MG63 (cell line): Measurements from ENCODE around the gene IGFL1. TPM values are rescaled to one million over a fixed set of nuclear protein-coding genes. Genes with fewer than 3 reads are reported as not detected.
"Not testable (repeated sequence)": the region's sequence is repeated elsewhere in the genome, so short reads cannot be mapped to it uniquely, and the experiment has no call there.

ENCODE experiments used
- DNase-seq: peaks from one replicate; pipeline ENCODE4 v3.0.0-alpha.2; 2020
- H3K27me3 ChIP-seq: fragments of 250-450 bp; sonication (Bioruptor Pico); 2 replicates; pipeline ENCODE4 v1.5.1; 2020; ENCODE audit warnings: mild to moderate bottlenecking, moderate library complexity
- H3K36me3 ChIP-seq: fragments of 250-450 bp; sonication (Bioruptor Pico); 2 replicates; pipeline ENCODE4 v1.5.1; 2020; ENCODE audit warnings: mild to moderate bottlenecking, moderate library complexity
- H3K4me3 ChIP-seq: fragments of 250-450 bp; sonication (Bioruptor Pico); 2 replicates; pipeline ENCODE4 v1.5.1; 2020; ENCODE audit warnings: mild to moderate bottlenecking, moderate library complexity
- H3K9me3 ChIP-seq: fragments of 250-450 bp; sonication (Bioruptor Pico); 2 replicates; pipeline ENCODE4 v1.5.1; 2020; ENCODE audit warnings: mild to moderate bottlenecking, moderate library complexity
- total RNA-seq: library from RNA; depleted of rRNA; stranded (reverse); fragments of >200 nt; shearing (Covaris generic); gene quantifications from 2 replicates; pipeline ENCODE4 v1.2.3, GENCODE V29; 2014; ENCODE audit warnings: low replicate concordance

The IGFL1 gene
- total RNA-seq, 1 experiment from 2014 or later = not detected

- no peak overlapping the region for H3K4me3 ChIP-seq
- no peaks in the 10 kb centered on the region for H3K36me3 ChIP-seq
- no peak for DNase-seq
- 0 out of 2 replicates have a peak, but pooled peaks cover under 1% of the 10 kb centered on the region for H3K27me3 ChIP-seq
- no peaks in the 10 kb centered on the region for H3K9me3 ChIP-seq
Observed at GRCh38 chr19:46196410-46197124, 33.0 kb upstream of the IGFL1 start.

DNA sequence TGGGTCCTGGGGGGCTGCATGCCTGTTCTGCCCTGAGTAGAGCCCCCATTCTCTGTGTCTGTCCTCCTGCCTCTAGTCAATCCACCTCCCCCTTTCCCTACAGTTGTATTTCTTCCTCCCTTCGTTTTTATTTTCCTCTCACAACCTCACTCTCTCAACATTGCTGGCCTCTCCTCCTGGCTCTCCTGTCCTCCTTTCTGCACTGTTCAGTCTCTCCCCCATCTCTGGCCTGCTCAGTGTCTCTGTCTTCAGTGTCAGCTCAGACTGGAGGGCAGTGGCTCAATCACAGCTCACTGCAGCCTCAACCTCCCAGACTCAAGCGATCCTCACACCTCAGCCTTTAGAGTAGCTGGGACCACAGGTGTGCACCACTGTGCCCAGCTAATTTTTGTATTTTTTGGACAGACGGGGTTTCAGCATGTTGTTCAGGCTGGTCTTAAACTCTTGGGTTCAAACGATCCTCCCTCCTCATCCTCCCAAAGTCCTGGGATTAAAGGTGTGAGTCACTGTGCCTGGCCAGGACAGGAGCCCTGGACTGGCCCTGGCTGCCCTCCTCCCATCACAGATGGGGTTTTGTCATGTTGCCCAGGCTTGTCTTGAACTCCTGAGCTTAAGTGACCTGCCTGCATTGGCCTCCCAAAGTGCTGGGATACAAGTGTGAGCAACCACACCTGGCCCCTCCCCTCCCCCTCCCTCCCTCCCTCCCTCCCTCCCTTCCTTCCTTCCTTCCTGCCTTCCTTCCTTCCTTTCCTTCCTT, 32.0 kb upstream of the IGFL1 start:
- H3K9me3 ChIP-seq = no peaks in the 10 kb centered on the region
- no peaks in the 10 kb centered on the region for H3K27me3 ChIP-seq
- H3K36me3 ChIP-seq = no peaks in the 10 kb centered on the region
- DNase-seq = peak; percentile 70
- no peak overlapping the region for H3K4me3 ChIP-seq

GRCh38 chr19:46198756-46199155, 30.8 kb upstream of the IGFL1 start:
- H3K27me3 ChIP-seq = no peaks in the 10 kb centered on the region
- H3K4me3 ChIP-seq = no peak overlapping the region
- no peaks in the 10 kb centered on the region for H3K9me3 ChIP-seq
- no peak for DNase-seq
- no peaks in the 10 kb centered on the region for H3K36me3 ChIP-seq

GRCh38 chr19:46201454-46202310, 27.9 kb upstream of the IGFL1 start:
- no peak for DNase-seq
- Histone ChIP-seq H3K36me3 (no peaks in the 10 kb centered on the region), H3K4me3 (no peak overlapping the region), H3K27me3 (no peaks in the 10 kb centered on the region), H3K9me3 (no peaks in the 10 kb centered on the region)

DNA sequence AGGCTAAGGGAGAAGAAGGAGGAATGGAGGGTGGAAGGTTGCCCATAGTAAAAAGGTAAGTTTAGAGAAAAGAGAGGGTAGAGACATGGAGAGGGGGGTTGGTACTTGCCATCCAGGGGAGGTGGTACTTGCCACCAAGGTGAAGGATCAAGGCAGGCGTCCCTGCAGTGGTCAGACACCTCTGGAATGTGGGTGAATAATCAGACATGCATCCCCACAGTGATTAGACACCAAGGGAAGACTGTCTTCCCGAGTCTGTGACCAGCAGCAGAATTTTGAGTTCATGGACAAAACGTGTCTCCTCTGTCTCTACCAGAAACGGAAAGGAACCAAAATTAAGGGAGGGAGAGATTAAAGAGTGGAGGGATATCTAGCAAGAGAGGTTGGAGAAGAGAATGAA, 27.1 kb upstream of the IGFL1 start:
- H3K4me3 ChIP-seq = no peak overlapping the region
- H3K36me3 ChIP-seq = no peaks in the 10 kb centered on the region
- no peaks in the 10 kb centered on the region for H3K9me3 ChIP-seq
- DNase-seq = no peak
- H3K27me3 ChIP-seq = no peaks in the 10 kb centered on the region

DNA sequence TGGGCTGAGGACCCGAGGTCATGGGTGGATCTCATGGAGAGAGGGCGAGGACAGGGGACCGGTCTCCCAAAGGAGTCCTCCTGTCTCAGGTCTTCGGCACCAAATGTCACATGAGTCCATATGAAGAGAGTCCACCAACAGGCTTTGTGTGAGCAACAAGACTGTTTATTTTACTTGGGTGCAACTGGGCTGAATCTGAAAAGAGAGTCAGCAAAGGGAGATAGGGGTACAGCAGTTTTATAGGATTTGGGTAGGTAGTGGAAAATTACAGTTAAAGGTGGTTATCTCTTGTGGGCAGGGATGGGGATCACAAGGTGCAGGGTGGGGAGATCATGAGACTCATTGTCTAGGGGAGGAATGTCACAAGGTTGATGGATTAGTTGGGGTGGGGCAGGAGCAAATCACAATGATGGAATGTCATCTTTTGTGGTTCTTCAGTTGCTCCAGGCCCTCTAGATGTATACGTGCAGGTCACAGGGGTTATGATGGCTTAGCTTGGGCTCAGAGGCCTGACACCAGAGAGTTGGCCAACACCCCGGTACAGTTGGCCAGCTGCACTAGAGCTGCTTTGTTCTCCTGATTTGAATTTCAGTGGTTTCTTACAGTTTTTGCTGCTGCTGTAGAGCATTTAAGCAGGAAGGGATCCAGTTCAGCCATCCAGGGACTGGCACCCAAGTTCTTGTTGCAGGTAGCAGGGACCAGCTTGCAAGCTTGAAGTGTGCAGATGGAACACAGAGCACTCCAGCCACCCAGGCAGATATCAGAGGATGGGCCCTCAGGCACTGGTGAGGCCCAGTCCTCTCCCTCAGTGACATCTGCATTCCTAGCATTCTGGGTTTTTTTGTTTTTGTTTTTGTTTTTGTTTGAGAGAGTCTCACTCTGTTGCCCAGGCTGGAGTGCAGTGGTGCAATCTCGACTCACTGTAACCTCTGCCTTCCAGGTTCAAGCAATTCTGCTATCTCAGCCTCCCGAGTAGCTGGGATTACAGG, 26.4 kb upstream of the IGFL1 start:
- H3K4me3 ChIP-seq = no peak overlapping the region
- no peak for DNase-seq
- H3K36me3 ChIP-seq = no peaks in the 10 kb centered on the region
- no peaks in the 10 kb centered on the region for H3K27me3 ChIP-seq
- H3K9me3 ChIP-seq = no peaks in the 10 kb centered on the region

GRCh38 chr19:46204008-46204407, 25.5 kb upstream of the IGFL1 start:
- Histone ChIP-seq H3K4me3 (no peak overlapping the region), H3K36me3 (no peaks in the 10 kb centered on the region), H3K27me3 (no peaks in the 10 kb centered on the region)

GRCh38 chr19:46205183-46205984, 24.2 kb upstream of the IGFL1 start:
- no peak overlapping the region for H3K4me3 ChIP-seq
- no peaks in the 10 kb centered on the region for H3K36me3 ChIP-seq
- no peak for DNase-seq
- H3K27me3 ChIP-seq = no peaks in the 10 kb centered on the region
- no peaks in the 10 kb centered on the region for H3K9me3 ChIP-seq

More at GRCh38 chr19:46204008-46204407, 25.5 kb upstream of the IGFL1 start:
- no peak for DNase-seq
- H3K9me3 ChIP-seq = no peaks in the 10 kb centered on the region

DNA sequence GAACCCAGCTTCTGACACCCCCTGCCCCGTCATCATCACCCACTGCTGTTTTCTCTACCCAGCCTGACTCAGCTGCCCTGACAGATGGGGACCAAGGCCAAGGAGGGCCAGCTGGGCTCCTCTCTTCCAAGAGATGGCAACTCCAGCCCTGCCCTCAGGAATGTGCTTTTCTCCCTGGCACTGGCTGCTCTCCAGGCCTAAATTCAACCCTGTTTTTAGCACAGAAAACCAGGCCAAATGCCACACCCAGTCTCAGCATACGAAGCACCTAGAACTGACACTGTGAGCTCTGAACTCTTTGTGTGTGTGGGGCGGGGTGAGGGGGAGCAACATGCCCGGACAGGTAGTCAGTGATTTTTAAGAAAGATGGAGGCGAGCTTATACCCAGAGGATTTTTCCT, 23.4 kb upstream of the IGFL1 start:
- peak; percentile 88 for DNase-seq
- no peaks in the 10 kb centered on the region for H3K27me3 ChIP-seq

GRCh38 chr19:46206682-46207081, 22.9 kb upstream of the IGFL1 start:
- no peaks in the 10 kb centered on the region for H3K36me3 ChIP-seq
- H3K27me3 ChIP-seq = no peaks in the 10 kb centered on the region
- H3K4me3 ChIP-seq = no peak overlapping the region
- H3K9me3 ChIP-seq = no peaks in the 10 kb centered on the region
- no peak for DNase-seq

More for the DNA sequence above, 23.4 kb upstream of the IGFL1 start:
- Histone ChIP-seq H3K4me3 (no peak overlapping the region), H3K36me3 (no peaks in the 10 kb centered on the region), H3K9me3 (no peaks in the 10 kb centered on the region)

DNA sequence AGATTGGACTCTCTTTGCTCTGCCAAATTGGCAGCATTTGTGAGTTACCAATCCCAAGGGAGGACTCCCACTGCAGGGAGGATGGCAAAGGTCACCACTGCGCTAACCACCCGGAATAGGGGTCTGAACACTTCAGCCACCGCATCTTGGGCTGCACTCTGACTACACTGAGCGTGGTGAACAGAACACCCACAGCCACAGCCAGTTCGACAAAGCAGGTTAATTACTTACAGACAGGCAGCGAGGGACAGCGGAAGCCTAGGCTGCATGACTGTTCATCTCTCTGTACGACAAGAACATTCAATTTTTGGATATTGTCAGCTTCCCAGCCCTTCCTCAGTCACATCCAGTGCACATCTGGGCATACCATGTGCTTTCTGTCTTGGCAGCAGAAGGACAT, 21.7 kb upstream of the IGFL1 start:
- H3K9me3 ChIP-seq, H3K4me3 ChIP-seq, H3K36me3 ChIP-seq, H3K27me3 ChIP-seq, DNase-seq: not testable (repeated sequence)

GRCh38 chr19:46209051-46209450, 20.5 kb upstream of the IGFL1 start:
- H3K27me3 ChIP-seq = no peaks in the 10 kb centered on the region
- no peaks in the 10 kb centered on the region for H3K9me3 ChIP-seq
- no peak for DNase-seq
- H3K4me3 ChIP-seq = no peak overlapping the region
- no peaks in the 10 kb centered on the region for H3K36me3 ChIP-seq

DNA sequence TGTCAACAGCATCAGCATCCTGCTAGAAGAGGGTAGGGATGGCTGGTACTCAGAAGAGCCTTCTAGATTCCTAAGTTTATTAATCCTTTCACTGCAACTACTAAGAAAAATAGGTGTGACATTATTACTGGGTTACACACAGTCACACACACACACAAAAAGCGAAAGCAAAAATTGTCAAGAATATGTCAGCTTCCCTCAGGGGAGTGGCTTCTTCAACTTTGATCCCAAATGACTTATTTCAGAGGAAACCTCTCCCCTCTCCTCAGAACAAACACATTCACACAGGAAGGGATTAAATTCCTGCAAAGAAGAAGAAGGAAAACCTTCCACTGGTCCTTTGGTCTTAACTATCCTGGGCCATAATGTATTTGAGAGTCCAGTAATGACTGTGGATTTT, 20.1 kb upstream of the IGFL1 start:
- no peak for DNase-seq
- H3K36me3 ChIP-seq = no peaks in the 10 kb centered on the region
- H3K27me3 ChIP-seq = no peaks in the 10 kb centered on the region
- no peak overlapping the region for H3K4me3 ChIP-seq
- no peaks in the 10 kb centered on the region for H3K9me3 ChIP-seq

- DNase-seq = no peak
- no peaks in the 10 kb centered on the region for H3K36me3 ChIP-seq
- H3K4me3 ChIP-seq = no peak overlapping the region
- H3K27me3 ChIP-seq = no peaks in the 10 kb centered on the region
- H3K9me3 ChIP-seq = no peaks in the 10 kb centered on the region
Observed at GRCh38 chr19:46210669-46211068, 18.9 kb upstream of the IGFL1 start.

- Histone ChIP-seq H3K27me3 (no peaks in the 10 kb centered on the region), H3K9me3 (no peaks in the 10 kb centered on the region), H3K36me3 (no peaks in the 10 kb centered on the region), H3K4me3 (no peak overlapping the region)
- peak; percentile 87 for DNase-seq
Observed at GRCh38 chr19:46211201-46211881, 18.2 kb upstream of the IGFL1 start.
